H1 (cell line): Measurements from ENCODE around the gene NACAD. TPM values are rescaled to one million over a fixed set of nuclear protein-coding genes. Genes with fewer than 3 reads are reported as not detected.

ENCODE experiments used
- HDAC6 ChIP-seq: IDR thresholded peaks from one replicate; pipeline ENCODE4 v1.7.1; 2012; ENCODE audit warnings: low read depth, mild to moderate bottlenecking, inconsistent platforms, low read length, moderate library complexity
- RNF2 ChIP-seq: fragments of 200-900, 300-1000 bp; sonication (generic); IDR thresholded peaks from 2 replicates; pipeline ENCODE4 v1.7.1; 2016; ENCODE audit warnings: borderline replicate concordance, low read depth, mild to moderate bottlenecking, antibody characterized with exemption, low read length; ENCODE audit not compliant: poor library complexity, severe bottlenecking; ENCODE audit errors: missing control alignments
- SAP30 ChIP-seq: fragments of 300-600 bp; sonication (generic); IDR thresholded peaks from 2 replicates; pipeline ENCODE4 v1.7.1; 2012; ENCODE audit warnings: low read length, moderate library complexity, mild to moderate bottlenecking, inconsistent platforms; ENCODE audit not compliant: insufficient read depth, insufficient replicate concordance
- polyA plus RNA-seq, 7 experiments: library from polyadenylated mRNA; depleted of rRNA in 3 of 7; stranded (reverse) in 5 of 7; unstranded in 2 of 7; fragments of >200 nt in 5 of 7; fragments of 200-250 nt in 2 of 7; gene quantifications; 1 replicate in 5 of 7; 2 replicates in 1 of 7; 4 replicates in 1 of 7; pipeline versions ENCODE4 v1.2.1 to v1.2.3, GENCODE V29; 2011 to 2013; ENCODE audit warnings: missing spikeins in 2 of 7, mixed read lengths in 2 of 7
- total RNA-seq: library from RNA; stranded (reverse); fragmentation: NEBNext Ultra II Directional; extraction: Animal tissue kit (Norgen Biotek cat#: 25700); gene quantifications from 2 replicates; pipeline ENCODE4 v1.2.1, GENCODE V29; 2021
- TF ChIP-seq, protein P1 (sequence below): IDR thresholded peaks from 2 replicates; pipeline ENCODE4 v1.6.1; 2011; ENCODE audit warnings: low read depth, mild to moderate bottlenecking, low read length; ENCODE audit not compliant: insufficient read depth
- TF ChIP-seq, protein P2 (sequence below): fragments of 300-600 bp; sonication (generic); IDR thresholded peaks from 2 replicates; pipeline ENCODE4 v1.7.1; 2012; ENCODE audit warnings: low read length, moderate library complexity, mild to moderate bottlenecking, inconsistent platforms; ENCODE audit not compliant: insufficient replicate concordance
- TF ChIP-seq, protein P3 (sequence below): IDR thresholded peaks from 2 replicates; pipeline ENCODE4 v1.6.1; 2011; ENCODE audit warnings: low read length, improper control_type of control experiment

The NACAD gene
- total and polyA plus RNA-seq, 2 of the 8 experiments (the other 6 are each of a cell fraction or from before 2014, with no cell fraction given), result 1.3 to 6.0 TPM

DNA sequence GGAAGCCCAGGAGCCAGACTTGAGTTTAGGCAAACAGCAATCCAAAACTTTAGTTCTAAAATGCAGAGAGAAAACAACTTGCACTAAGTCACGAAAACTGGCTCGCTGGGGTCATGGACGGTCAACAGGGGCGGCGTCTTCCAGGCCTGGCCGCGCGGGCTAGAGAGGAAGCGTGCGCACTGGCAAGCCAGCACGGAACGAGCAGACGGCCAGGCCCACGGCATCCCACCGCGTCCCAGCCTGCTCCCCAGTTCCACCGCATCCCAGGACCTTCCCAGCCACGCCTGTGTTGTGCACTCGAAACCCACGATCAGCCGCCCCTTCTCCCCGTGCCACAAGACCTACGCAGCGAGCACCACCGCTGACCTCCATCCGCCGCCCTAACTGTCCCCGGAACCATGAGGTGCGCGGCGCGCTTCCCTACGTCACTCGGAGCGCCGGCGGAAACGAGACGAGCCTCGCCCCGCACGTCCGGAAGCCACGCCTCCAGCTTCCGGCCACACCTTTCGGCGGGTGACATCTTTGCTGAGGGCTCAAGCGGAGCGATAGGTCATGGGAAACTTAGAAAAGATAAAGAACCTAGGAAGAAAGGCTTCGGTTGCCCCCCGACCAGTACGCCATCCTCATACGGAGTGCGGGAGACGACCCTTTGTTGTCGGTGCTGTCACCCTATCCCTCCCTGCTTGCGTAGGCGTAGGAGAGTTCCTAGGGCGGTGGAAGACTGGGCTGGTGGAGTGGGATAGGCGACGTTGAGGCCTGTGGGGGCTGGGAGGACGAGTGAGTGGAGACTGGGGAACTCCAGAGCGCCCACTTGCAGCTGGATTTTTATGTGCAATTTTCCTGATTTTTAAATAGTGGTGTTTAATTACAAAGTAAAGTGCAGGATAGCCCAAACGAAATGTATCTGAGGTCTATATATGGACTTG, 22.8 kb upstream of the NACAD start, which contains the start of gene TBRG4 (continued):
- TF ChIP-seq, protein P1, sequence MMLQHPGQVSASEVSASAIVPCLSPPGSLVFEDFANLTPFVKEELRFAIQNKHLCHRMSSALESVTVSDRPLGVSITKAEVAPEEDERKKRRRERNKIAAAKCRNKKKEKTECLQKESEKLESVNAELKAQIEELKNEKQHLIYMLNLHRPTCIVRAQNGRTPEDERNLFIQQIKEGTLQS, result peak; percentile 88
- TF ChIP-seq, protein P2, sequence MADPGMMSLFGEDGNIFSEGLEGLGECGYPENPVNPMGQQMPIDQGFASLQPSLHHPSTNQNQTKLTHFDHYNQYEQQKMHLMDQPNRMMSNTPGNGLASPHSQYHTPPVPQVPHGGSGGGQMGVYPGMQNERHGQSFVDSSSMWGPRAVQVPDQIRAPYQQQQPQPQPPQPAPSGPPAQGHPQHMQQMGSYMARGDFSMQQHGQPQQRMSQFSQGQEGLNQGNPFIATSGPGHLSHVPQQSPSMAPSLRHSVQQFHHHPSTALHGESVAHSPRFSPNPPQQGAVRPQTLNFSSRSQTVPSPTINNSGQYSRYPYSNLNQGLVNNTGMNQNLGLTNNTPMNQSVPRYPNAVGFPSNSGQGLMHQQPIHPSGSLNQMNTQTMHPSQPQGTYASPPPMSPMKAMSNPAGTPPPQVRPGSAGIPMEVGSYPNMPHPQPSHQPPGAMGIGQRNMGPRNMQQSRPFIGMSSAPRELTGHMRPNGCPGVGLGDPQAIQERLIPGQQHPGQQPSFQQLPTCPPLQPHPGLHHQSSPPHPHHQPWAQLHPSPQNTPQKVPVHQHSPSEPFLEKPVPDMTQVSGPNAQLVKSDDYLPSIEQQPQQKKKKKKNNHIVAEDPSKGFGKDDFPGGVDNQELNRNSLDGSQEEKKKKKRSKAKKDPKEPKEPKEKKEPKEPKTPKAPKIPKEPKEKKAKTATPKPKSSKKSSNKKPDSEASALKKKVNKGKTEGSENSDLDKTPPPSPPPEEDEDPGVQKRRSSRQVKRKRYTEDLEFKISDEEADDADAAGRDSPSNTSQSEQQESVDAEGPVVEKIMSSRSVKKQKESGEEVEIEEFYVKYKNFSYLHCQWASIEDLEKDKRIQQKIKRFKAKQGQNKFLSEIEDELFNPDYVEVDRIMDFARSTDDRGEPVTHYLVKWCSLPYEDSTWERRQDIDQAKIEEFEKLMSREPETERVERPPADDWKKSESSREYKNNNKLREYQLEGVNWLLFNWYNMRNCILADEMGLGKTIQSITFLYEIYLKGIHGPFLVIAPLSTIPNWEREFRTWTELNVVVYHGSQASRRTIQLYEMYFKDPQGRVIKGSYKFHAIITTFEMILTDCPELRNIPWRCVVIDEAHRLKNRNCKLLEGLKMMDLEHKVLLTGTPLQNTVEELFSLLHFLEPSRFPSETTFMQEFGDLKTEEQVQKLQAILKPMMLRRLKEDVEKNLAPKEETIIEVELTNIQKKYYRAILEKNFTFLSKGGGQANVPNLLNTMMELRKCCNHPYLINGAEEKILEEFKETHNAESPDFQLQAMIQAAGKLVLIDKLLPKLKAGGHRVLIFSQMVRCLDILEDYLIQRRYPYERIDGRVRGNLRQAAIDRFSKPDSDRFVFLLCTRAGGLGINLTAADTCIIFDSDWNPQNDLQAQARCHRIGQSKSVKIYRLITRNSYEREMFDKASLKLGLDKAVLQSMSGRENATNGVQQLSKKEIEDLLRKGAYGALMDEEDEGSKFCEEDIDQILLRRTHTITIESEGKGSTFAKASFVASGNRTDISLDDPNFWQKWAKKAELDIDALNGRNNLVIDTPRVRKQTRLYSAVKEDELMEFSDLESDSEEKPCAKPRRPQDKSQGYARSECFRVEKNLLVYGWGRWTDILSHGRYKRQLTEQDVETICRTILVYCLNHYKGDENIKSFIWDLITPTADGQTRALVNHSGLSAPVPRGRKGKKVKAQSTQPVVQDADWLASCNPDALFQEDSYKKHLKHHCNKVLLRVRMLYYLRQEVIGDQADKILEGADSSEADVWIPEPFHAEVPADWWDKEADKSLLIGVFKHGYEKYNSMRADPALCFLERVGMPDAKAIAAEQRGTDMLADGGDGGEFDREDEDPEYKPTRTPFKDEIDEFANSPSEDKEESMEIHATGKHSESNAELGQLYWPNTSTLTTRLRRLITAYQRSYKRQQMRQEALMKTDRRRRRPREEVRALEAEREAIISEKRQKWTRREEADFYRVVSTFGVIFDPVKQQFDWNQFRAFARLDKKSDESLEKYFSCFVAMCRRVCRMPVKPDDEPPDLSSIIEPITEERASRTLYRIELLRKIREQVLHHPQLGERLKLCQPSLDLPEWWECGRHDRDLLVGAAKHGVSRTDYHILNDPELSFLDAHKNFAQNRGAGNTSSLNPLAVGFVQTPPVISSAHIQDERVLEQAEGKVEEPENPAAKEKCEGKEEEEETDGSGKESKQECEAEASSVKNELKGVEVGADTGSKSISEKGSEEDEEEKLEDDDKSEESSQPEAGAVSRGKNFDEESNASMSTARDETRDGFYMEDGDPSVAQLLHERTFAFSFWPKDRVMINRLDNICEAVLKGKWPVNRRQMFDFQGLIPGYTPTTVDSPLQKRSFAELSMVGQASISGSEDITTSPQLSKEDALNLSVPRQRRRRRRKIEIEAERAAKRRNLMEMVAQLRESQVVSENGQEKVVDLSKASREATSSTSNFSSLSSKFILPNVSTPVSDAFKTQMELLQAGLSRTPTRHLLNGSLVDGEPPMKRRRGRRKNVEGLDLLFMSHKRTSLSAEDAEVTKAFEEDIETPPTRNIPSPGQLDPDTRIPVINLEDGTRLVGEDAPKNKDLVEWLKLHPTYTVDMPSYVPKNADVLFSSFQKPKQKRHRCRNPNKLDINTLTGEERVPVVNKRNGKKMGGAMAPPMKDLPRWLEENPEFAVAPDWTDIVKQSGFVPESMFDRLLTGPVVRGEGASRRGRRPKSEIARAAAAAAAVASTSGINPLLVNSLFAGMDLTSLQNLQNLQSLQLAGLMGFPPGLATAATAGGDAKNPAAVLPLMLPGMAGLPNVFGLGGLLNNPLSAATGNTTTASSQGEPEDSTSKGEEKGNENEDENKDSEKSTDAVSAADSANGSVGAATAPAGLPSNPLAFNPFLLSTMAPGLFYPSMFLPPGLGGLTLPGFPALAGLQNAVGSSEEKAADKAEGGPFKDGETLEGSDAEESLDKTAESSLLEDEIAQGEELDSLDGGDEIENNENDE, result no peak
- TF ChIP-seq, protein P3, sequence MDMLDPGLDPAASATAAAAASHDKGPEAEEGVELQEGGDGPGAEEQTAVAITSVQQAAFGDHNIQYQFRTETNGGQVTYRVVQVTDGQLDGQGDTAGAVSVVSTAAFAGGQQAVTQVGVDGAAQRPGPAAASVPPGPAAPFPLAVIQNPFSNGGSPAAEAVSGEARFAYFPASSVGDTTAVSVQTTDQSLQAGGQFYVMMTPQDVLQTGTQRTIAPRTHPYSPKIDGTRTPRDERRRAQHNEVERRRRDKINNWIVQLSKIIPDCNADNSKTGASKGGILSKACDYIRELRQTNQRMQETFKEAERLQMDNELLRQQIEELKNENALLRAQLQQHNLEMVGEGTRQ, result no peak
- no peak for TF ChIP-seq HDAC6
- TF ChIP-seq RNF2, result no peak
- TF ChIP-seq SAP30, result no peak
